ENCODE results near the gene NOP14.
"Not testable (repeated sequence)": the region's sequence is repeated elsewhere in the genome, so short reads cannot be mapped to it uniquely, and the experiment has no call there.

NOP14 gene

GRCh38 chr4:2932321-2932950 is 30.8 kb downstream of the NOP14 start:
- DNase-seq (ENCODE audit: low spot score), result no peak
- no peak for FAIRE-seq

- DNase-seq (ENCODE audit: low spot score) (no peak), FAIRE-seq (no peak)
Observed at GRCh38 chr4:2931512-2932301, 31.5 kb downstream of the NOP14 start.

- DNase-seq (ENCODE audit: low spot score) (no peak), FAIRE-seq (no peak)
Observed at GRCh38 chr4:2930758-2931511, 32.3 kb downstream of the NOP14 start.

GRCh38 chr4:2930135-2930757 is 33.0 kb downstream of the NOP14 start:
- no peak for FAIRE-seq
- DNase-seq (ENCODE audit: low spot score), result no peak

- no peak for DNase-seq (ENCODE audit: low spot score)
- FAIRE-seq, result no peak
Observed at GRCh38 chr4:2929469-2929868, 33.7 kb downstream of the NOP14 start.

- no peak for FAIRE-seq
- DNase-seq (ENCODE audit: low spot score), result no peak
Observed at GRCh38 chr4:2928242-2929176, 34.7 kb downstream of the NOP14 start.

- FAIRE-seq (no peak), DNase-seq (ENCODE audit: low spot score) (no peak)
Observed at GRCh38 chr4:2927696-2928075, 35.5 kb downstream of the NOP14 start.

- FAIRE-seq, result no peak
- DNase-seq (ENCODE audit: low spot score), result no peak
Observed at GRCh38 chr4:2927016-2927695, 36.0 kb downstream of the NOP14 start.

GRCh38 chr4:2925931-2926860 is 37.0 kb downstream of the NOP14 start:
- FAIRE-seq, result no peak
- no peak for DNase-seq (ENCODE audit: low spot score)

- FAIRE-seq (no peak), DNase-seq (ENCODE audit: low spot score) (no peak)
Observed at GRCh38 chr4:2925496-2925895, 37.7 kb downstream of the NOP14 start.

- DNase-seq (ENCODE audit: low spot score) (no peak), FAIRE-seq (no peak)
Observed at GRCh38 chr4:2924765-2925301, 38.4 kb downstream of the NOP14 start.

GRCh38 chr4:2924286-2924685 is 38.9 kb downstream of the NOP14 start:
- DNase-seq (ENCODE audit: low spot score) (no peak), FAIRE-seq (no peak)

- no peak for FAIRE-seq
- no peak for DNase-seq (ENCODE audit: low spot score)
Observed at GRCh38 chr4:2923668-2924173, 39.5 kb downstream of the NOP14 start.

- no peak for FAIRE-seq
Observed at GRCh38 chr4:2923141-2923551, 40.1 kb downstream of the NOP14 start.

GRCh38 chr4:2922453-2923101 is 40.6 kb downstream of the NOP14 start:
- not testable (repeated sequence) for DNase-seq (ENCODE audit: low spot score); FAIRE-seq

More at GRCh38 chr4:2923141-2923551, 40.1 kb downstream of the NOP14 start:
- DNase-seq (ENCODE audit: low spot score), result no peak

- not testable (repeated sequence) for FAIRE-seq; DNase-seq (ENCODE audit: low spot score)
Observed at GRCh38 chr4:2918714-2919113, 44.5 kb downstream of the NOP14 start.

GRCh38 chr4:2918300-2918699 is 44.9 kb downstream of the NOP14 start:
- not testable (repeated sequence) for FAIRE-seq; DNase-seq (ENCODE audit: low spot score)

GRCh38 chr4:2916696-2917095 is 46.5 kb downstream of the NOP14 start:
- not testable (repeated sequence) for DNase-seq (ENCODE audit: low spot score); FAIRE-seq

Data from RCC 7860 (cell line).